BJ (cell line): ENCODE data around the gene SPR. TPM values are rescaled to one million over a fixed set of nuclear protein-coding genes. Genes with fewer than 3 reads are reported as not detected.

Experiments
- CTCF ChIA-PET: fragments of 350-600 bp; formaldehyde crosslinking; extraction: SDS; loops from one replicate; lab custom pipeline; 2021; ENCODE audit warnings: antibody characterized with exemption, inconsistent platforms; lab: Yijun Ruan, JAX
- POLR2A ChIA-PET: fragments of 300-600 bp; sonication (Branson Sonifier 250); formaldehyde crosslinking; extraction: SDS; loops from one replicate; lab custom pipeline; 2021; ENCODE audit warnings: antibody characterized with exemption; lab: Charles Lee
- DNase-seq: peaks from one replicate; pipeline ENCODE4 v3.0.0-alpha.2; 2011; ENCODE audit warnings: low read depth
- H3K27me3 ChIP-seq: 2 replicates; pipeline ENCODE4 v1.6.0; 2011; ENCODE audit warnings: low read length; ENCODE audit not compliant: control insufficient read depth, insufficient read depth
- H3K36me3 ChIP-seq: 2 replicates; pipeline ENCODE4 v1.5.1; 2011; ENCODE audit warnings: low read length; ENCODE audit not compliant: control insufficient read depth, insufficient read depth
- H3K4me3 ChIP-seq: 2 replicates; pipeline ENCODE4 v1.5.1; 2011; ENCODE audit warnings: low read depth, mild to moderate bottlenecking, control low read depth, low read length
- CTCF ChIP-seq: IDR thresholded peaks from 2 replicates; pipeline ENCODE4 v1.5.1; 2011; ENCODE audit warnings: low read depth, mild to moderate bottlenecking, control low read depth, inconsistent platforms, low read length, moderate library complexity; ENCODE audit not compliant: insufficient read depth
- polyA plus RNA-seq: library from polyadenylated mRNA; depleted of rRNA; stranded (reverse); fragments of >200 nt; gene quantifications from 2 replicates; pipeline ENCODE4 v1.2.3, GENCODE V29; 2011

SPR gene
- polyA plus RNA-seq, 1 experiment, result 22.9 TPM

- Histone ChIP-seq H3K36me3 (no peaks in the 10 kb centered on the region), H3K4me3 (no peak overlapping the region), H3K27me3 (peaks cover 16% of the 10 kb centered on the region)
- TF ChIP-seq CTCF, result no peak
- ChIA-PET CTCF (interaction anchor here (0.6 to 2.3 kb wide), 4 partner anchors 8 to 79 kb away, joined by 3 to 11 read pairs (median 4); no protein-coding TSS in a partner anchor), POLR2A (no interaction called here)
- no peak for DNase-seq
These were observed 35.9 kb upstream of the SPR start for GRCh38 chr2:72851333-72851732.

- TF ChIP-seq CTCF, result peak; percentile 70
- Histone ChIP-seq H3K4me3 (no peak overlapping the region), H3K27me3 (peaks cover 21% of the 10 kb centered on the region), H3K36me3 (no peaks in the 10 kb centered on the region)
- ChIA-PET POLR2A (interaction anchor here (0.6 kb wide), 1 partner anchor 138 kb away, joined by 3 read pairs; no protein-coding TSS in a partner anchor), CTCF (interaction anchor here (0.6 to 7.3 kb wide), 18 partner anchors 9 to 1324 kb away, joined by 3 to 100 read pairs (median 4); no protein-coding TSS in a partner anchor)
- no peak for DNase-seq
These were observed 27.4 kb upstream of the SPR start for GRCh38 chr2:72859831-72860262.

GRCh38 chr2:72862239-72862988, 24.8 kb upstream of the SPR start:
- Histone ChIP-seq H3K36me3 (no peaks in the 10 kb centered on the region), H3K4me3 (peak overlapping the region; percentile 14; the same call in 1 of the 2 replicates), H3K27me3 (peaks cover 9% of the 10 kb centered on the region)
- no peak for DNase-seq
- POLR2A ChIA-PET, result no interaction called here
- peak; percentile 100 for TF ChIP-seq CTCF
- CTCF ChIA-PET, result interaction anchor here (0.6 to 7.3 kb wide), 52 partner anchors 8 to 1628 kb away, joined by 3 to 100 read pairs (median 4); partner anchors contain the start of gene SPR

GRCh38 chr2:72863046-72863445, 24.2 kb upstream of the SPR start:
- TF ChIP-seq CTCF, result no peak
- H3K36me3 ChIP-seq, result no peaks in the 10 kb centered on the region
- no peak for DNase-seq
- H3K4me3 ChIP-seq, result no peak overlapping the region
- POLR2A ChIA-PET, result no interaction called here
- H3K27me3 ChIP-seq, result peaks cover 7% of the 10 kb centered on the region
- CTCF ChIA-PET, result interaction anchor here (0.6 to 7.3 kb wide), 46 partner anchors 9 to 1629 kb away, joined by 3 to 100 read pairs (median 4); partner anchors contain the start of gene SPR

GRCh38 chr2:72864500-72864899, 22.7 kb upstream of the SPR start:
- TF ChIP-seq CTCF, result no peak
- H3K27me3 ChIP-seq, result peaks cover 7% of the 10 kb centered on the region
- ChIA-PET CTCF (interaction anchor here (0.8 to 7.3 kb wide), 9 partner anchors 9 to 1318 kb away, joined by 3 to 100 read pairs (median 5); partner anchors contain the start of gene SPR), POLR2A (no interaction called here)
- no peak for DNase-seq
- no peaks in the 10 kb centered on the region for H3K36me3 ChIP-seq
- H3K4me3 ChIP-seq, result no peak overlapping the region
